OCI-LY7 (cell line): ENCODE data around the gene MOCS3. TPM values are rescaled to one million over a fixed set of nuclear protein-coding genes. Genes with fewer than 3 reads are reported as not detected.

Source experiments
- BruUV-seq: library from RNA; stranded (reverse); fragments of 400-500 nt; replicated peaks from 2 replicates; lab custom pipeline; 2021; lab: Mats Ljungman, UMichigan
- CTCF ChIA-PET: fragments of 300-600 bp; sonication (Branson Sonifier 250); formaldehyde crosslinking; loops from one replicate; lab custom pipeline; 2022; ENCODE audit warnings: antibody characterized with exemption; ENCODE audit not compliant: unreplicated experiment; lab: Charles Lee
- POLR2A ChIA-PET: fragments of 300-600 bp; sonication (Branson Sonifier 250); formaldehyde crosslinking; loops from one replicate; lab custom pipeline; 2022; ENCODE audit warnings: antibody characterized with exemption; lab: Charles Lee
- DNase-seq: peaks from one replicate; pipeline ENCODE4 v3.0.0-alpha.2; 2015; ENCODE audit warnings: low spot score
- H2AFZ ChIP-seq: fragments of 200-600 bp; sonication (generic), shearing (Covaris generic); 2 replicates; pipeline ENCODE4 v1.6.1; 2014; ENCODE audit warnings: mild to moderate bottlenecking, antibody characterized with exemption, low read length, moderate library complexity
- H3K27ac ChIP-seq: fragments of 200-600 bp; sonication (generic); 2 replicates; pipeline ENCODE4 v1.5.1; 2014; ENCODE audit warnings: mixed run types, low read depth, mild to moderate bottlenecking, moderate library complexity, low read length, inconsistent platforms; ENCODE audit not compliant: poor library complexity, severe bottlenecking
- H3K36me3 ChIP-seq: fragments of 200-600 bp; sonication (generic); 2 replicates; pipeline ENCODE4 v1.6.1; 2014; ENCODE audit warnings: mild to moderate bottlenecking, antibody characterized with exemption, low read length, moderate library complexity, mixed read lengths; ENCODE audit not compliant: insufficient read depth
- H3K4me1 ChIP-seq: fragments of 200-600 bp; sonication (generic); 2 replicates; pipeline ENCODE4 v1.5.1; 2014; ENCODE audit warnings: mild to moderate bottlenecking, low read length; ENCODE audit not compliant: insufficient read depth, poor library complexity, severe bottlenecking
- H3K4me2 ChIP-seq: fragments of 200-600 bp; sonication (generic); 2 replicates; pipeline ENCODE4 v1.6.1; 2014; ENCODE audit warnings: mild to moderate bottlenecking, low read length
- H3K4me3 ChIP-seq: fragments of 200-600 bp; sonication (generic); 2 replicates; pipeline ENCODE4 v1.5.1; 2014; ENCODE audit warnings: mild to moderate bottlenecking, low read depth, low read length; ENCODE audit not compliant: poor library complexity, severe bottlenecking
- H3K79me2 ChIP-seq: fragments of 200-600 bp; sonication (generic); 2 replicates; pipeline ENCODE4 v1.6.1; 2016; ENCODE audit warnings: low read depth, mild to moderate bottlenecking, low read length, moderate library complexity, mixed read lengths; ENCODE audit not compliant: insufficient read depth
- H3K9me2 ChIP-seq: fragments of 200-600 bp; sonication (generic); 2 replicates; pipeline ENCODE4 v1.6.1; 2016; ENCODE audit warnings: mild to moderate bottlenecking, low read length, mixed read lengths; ENCODE audit not compliant: insufficient read depth
- H3K9me3 ChIP-seq: fragments of 200-600 bp; sonication (generic); 2 replicates; pipeline ENCODE4 v1.6.1; 2014; ENCODE audit warnings: mild to moderate bottlenecking, mixed run types, low read length, mixed read lengths
- H4K20me1 ChIP-seq: fragments of 200-600 bp; sonication (generic); 2 replicates; pipeline ENCODE4 v1.6.1; 2014; ENCODE audit warnings: mild to moderate bottlenecking, antibody characterized with exemption, low read length, moderate library complexity, mixed read lengths; ENCODE audit not compliant: insufficient read depth
- CTCF ChIP-seq: fragments of 200-600 bp; sonication (generic); conservative IDR thresholded peaks from 2 replicates; pipeline ENCODE4 v1.5.1; 2014; ENCODE audit warnings: mild to moderate bottlenecking, antibody characterized with exemption, low read length, moderate library complexity, mixed read lengths
- EZH2phosphoT487 ChIP-seq: fragments of 200-600 bp; sonication (generic); IDR thresholded peaks from 2 replicates; pipeline ENCODE4 v1.6.1; 2018; ENCODE audit warnings: low read depth, borderline replicate concordance, mild to moderate bottlenecking, mixed run types, antibody characterized with exemption, low read length, moderate library complexity, mixed read lengths
- intact Hi-C: fragments of 100-400 bp; cut with micrococcal nuclease; formaldehyde crosslinking; loops from one replicate; pipeline ENCODE4 v1.10.0; 2022; ENCODE audit not compliant: unreplicated experiment
- total RNA-seq, 2 experiments: library from RNA; depleted of rRNA in 1 of 2; stranded (reverse); fragments of >200 nt in 1 of 2; shearing (Covaris generic) in 1 of 2; gene quantifications; 2 replicates each; pipeline ENCODE4 v1.2.3, GENCODE V29; 2014 to 2022

The MOCS3 gene
- total RNA-seq, 2 experiments from 2014 or later, result 5.8 to 7.7 TPM

GRCh38 chr20:50911030-50911429 is 47.6 kb upstream of the MOCS3 start:
- ChIA-PET CTCF (interaction anchor here (1.6 kb wide), 1 partner anchor 10 kb away, joined by 3 read pairs; no protein-coding TSS in a partner anchor), POLR2A (interaction anchor here (0.5 to 1.1 kb wide), 3 partner anchors 19 to 120 kb away, joined by 3 to 6 read pairs (median 3); no protein-coding TSS in a partner anchor)
- Histone ChIP-seq H3K4me2 (no peak overlapping the region), H2AFZ (no peak overlapping the region), H3K36me3 (peaks cover 94% of the 10 kb centered on the region), H3K9me3 (no peaks in the 10 kb centered on the region; the same call in 1 of the 2 replicates), H4K20me1 (peaks cover 73% of the 10 kb centered on the region), H3K9me2 (no peaks in the 10 kb centered on the region), H3K4me3 (no peak overlapping the region), H3K79me2 (peaks cover 100% of the 10 kb centered on the region), H3K4me1 (peaks cover 36% of the 10 kb centered on the region), H3K27ac (no peak overlapping the region)
- intact Hi-C loops, result no loop called here
- no peak for DNase-seq
- no peak for TF ChIP-seq EZH2phosphoT487
- TF ChIP-seq CTCF, result no peak
- no TSS peak for BruUV-seq

- intact Hi-C loops, result no loop called here
- no peaks in the 10 kb centered on the region; the same call in 1 of the 2 replicates for H3K9me3 ChIP-seq
- no peaks in the 10 kb centered on the region for H3K9me2 ChIP-seq
- peaks cover 94% of the 10 kb centered on the region for H3K36me3 ChIP-seq
- ChIA-PET POLR2A (interaction anchor here (1.1 kb wide), 1 partner anchor 18 kb away, joined by 3 read pairs; no protein-coding TSS in a partner anchor), CTCF (interaction anchor here (1.6 kb wide), 1 partner anchor 9 kb away, joined by 3 read pairs; no protein-coding TSS in a partner anchor)
- no peak overlapping the region for H3K4me3 ChIP-seq
- TF ChIP-seq EZH2phosphoT487, result no peak
- no peak for TF ChIP-seq CTCF
- no peak for DNase-seq
- no TSS peak for BruUV-seq
- H4K20me1 ChIP-seq, result peaks cover 73% of the 10 kb centered on the region
- no peak overlapping the region for H2AFZ ChIP-seq
- no peak overlapping the region for H3K4me2 ChIP-seq
- H3K27ac ChIP-seq, result no peak overlapping the region
- peaks cover 100% of the 10 kb centered on the region for H3K79me2 ChIP-seq
- peaks cover 43% of the 10 kb centered on the region for H3K4me1 ChIP-seq
Measured at GRCh38 chr20:50911716-50912115, 46.9 kb upstream of the MOCS3 start.

- Histone ChIP-seq H3K9me3 (no peaks in the 10 kb centered on the region), H3K27ac (no peak overlapping the region), H3K79me2 (peaks cover 100% of the 10 kb centered on the region), H3K36me3 (peaks cover 99% of the 10 kb centered on the region), H3K9me2 (no peaks in the 10 kb centered on the region), H2AFZ (no peak overlapping the region), H3K4me2 (no peak overlapping the region), H3K4me3 (no peak overlapping the region), H3K4me1 (peaks cover 64% of the 10 kb centered on the region), H4K20me1 (peaks cover 84% of the 10 kb centered on the region)
- TF ChIP-seq EZH2phosphoT487 (no peak), CTCF (no peak)
- DNase-seq, result no peak
- ChIA-PET CTCF (no interaction called here), POLR2A (no interaction called here)
- intact Hi-C loops, result no loop called here
- no TSS peak for BruUV-seq
Measured at GRCh38 chr20:50913690-50914375, 44.8 kb upstream of the MOCS3 start.
